CD4-positive, alpha-beta T cell (primary cell): ENCODE data around the gene DIMT1. TPM values are rescaled to one million over a fixed set of nuclear protein-coding genes. Genes with fewer than 3 reads are reported as not detected.

ENCODE experiments used
- ATAC-seq: fragments of 200-7000 bp; cut with Tn5 transposase; one replicate; pipeline ENCODE4 v1.10.0; 2022; ENCODE audit warnings: mild to moderate bottlenecking; ENCODE audit not compliant: poor library complexity
- CTCF ChIA-PET: fragments of 350-600 bp; sonication (Branson Sonifier 250); formaldehyde crosslinking; loops from one replicate; lab custom pipeline; 2021; ENCODE audit warnings: antibody characterized with exemption, inconsistent platforms; lab: Charles Lee
- POLR2A ChIA-PET: fragments of 350-600 bp; sonication (Branson Sonifier 250); formaldehyde crosslinking; loops from one replicate; lab custom pipeline; 2021; ENCODE audit warnings: antibody characterized with exemption, inconsistent platforms; lab: Charles Lee
- DNase-seq, 14 experiments: peaks; one replicate each; pipeline ENCODE4 v3.0.0-alpha.2; 2013 to 2020; ENCODE audit warnings: mixed read lengths in 2 of 14
- H3K27ac ChIP-seq, 2 donors: one replicate each; pipeline versions ENCODE4 v1.5.1 to v1.7.0; 2013; ENCODE audit warnings: low read length in 2 of 2, low read depth in 1 of 2, mild to moderate bottlenecking in 1 of 2
- H3K27me3 ChIP-seq, 2 experiments: 1 replicate in 1 of 2; 2 replicates in 1 of 2; pipeline versions ENCODE4 v1.6.1 to v1.7.0; 2013; ENCODE audit warnings: low read length in 2 of 2, control low read depth in 1 of 2, mild to moderate bottlenecking in 1 of 2, moderate library complexity in 1 of 2; ENCODE audit not compliant: insufficient read depth in 2 of 2, control insufficient read depth in 1 of 2
- H3K36me3 ChIP-seq: one replicate; pipeline ENCODE4 v1.6.1; 2013; ENCODE audit warnings: low read length, control low read depth; ENCODE audit not compliant: insufficient read depth
- H3K4me1 ChIP-seq: one replicate; pipeline ENCODE4 v1.6.1; 2013; ENCODE audit warnings: low read length, control low read depth; ENCODE audit not compliant: insufficient read depth
- H3K4me3 ChIP-seq: one replicate; pipeline ENCODE4 v1.5.1; 2013; ENCODE audit warnings: mild to moderate bottlenecking, low read length, moderate library complexity
- H3K9me3 ChIP-seq, 2 experiments: 1 replicate in 1 of 2; 2 replicates in 1 of 2; pipeline versions ENCODE4 v1.6.1 to v1.7.0; 2013; ENCODE audit warnings: low read length in 2 of 2, mild to moderate bottlenecking in 2 of 2, control low read depth in 1 of 2, moderate library complexity in 1 of 2; ENCODE audit not compliant: control insufficient read depth in 1 of 2, insufficient read depth in 1 of 2
- H3K27ac Mint-ChIP-seq: one replicate; pipeline ENCODE4 v1.8.0; 2020; ENCODE audit warnings: mixed read lengths
- H3K27me3 Mint-ChIP-seq: one replicate; pipeline ENCODE4 v1.8.0; 2021; ENCODE audit warnings: mixed read lengths
- H3K36me3 Mint-ChIP-seq: one replicate; pipeline ENCODE4 v1.8.0; 2021; ENCODE audit warnings: low read depth, mixed read lengths
- H3K4me1 Mint-ChIP-seq: one replicate; pipeline ENCODE4 v1.8.0; 2021; ENCODE audit warnings: low read depth, mixed read lengths
- H3K4me3 Mint-ChIP-seq: one replicate; pipeline ENCODE4 v1.8.0; 2020; ENCODE audit warnings: mild to moderate bottlenecking, mixed read lengths
- H3K9me3 Mint-ChIP-seq: one replicate; pipeline ENCODE4 v1.8.0; 2020; ENCODE audit warnings: mixed read lengths
- intact Hi-C, 2 experiments: fragments of 100-400 bp; cut with DNase I in 1 of 2; cut with micrococcal nuclease in 1 of 2; formaldehyde crosslinking; loops; one replicate each; pipeline versions ENCODE4 v1.15.1 to v1.9.0; 2023 to 2025; cut with DNase I, micrococcal nuclease
- total RNA-seq, 174 experiments: library from RNA in 2 of 174; stranded (reverse) in 2 of 174; gene quantifications; one replicate each; pipeline ENCODE4 v1.2.3 and lab custom pipeline; 2021 to 2026
- TF ChIP-seq, protein P1 (sequence below): fragments of 200-600 bp; IDR thresholded peaks from one replicate; pipeline ENCODE4 v1.8.0; 2022; ENCODE audit warnings: antibody characterized with exemption, mild to moderate bottlenecking

The DIMT1 gene
- total RNA-seq, 2 experiments from 2014 or later, result 19.9 to 20.5 TPM

DNA sequence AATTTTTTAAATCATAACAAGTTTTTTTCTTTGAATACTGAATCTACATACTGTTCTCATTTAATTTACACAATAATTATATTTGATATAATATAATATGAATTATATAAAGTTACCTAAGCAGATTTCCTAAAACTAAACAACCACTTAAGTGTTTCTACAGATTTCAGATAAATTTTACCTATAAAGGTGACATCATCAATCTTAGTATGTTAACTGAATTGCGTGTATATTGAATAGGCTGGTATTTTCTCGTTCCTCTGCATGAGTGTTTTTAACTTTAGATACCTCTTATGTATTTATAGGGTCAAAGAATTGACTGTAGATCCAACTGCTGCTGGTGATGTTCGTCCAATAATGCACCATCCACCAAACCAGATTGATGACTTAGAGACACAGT, 30.3 kb downstream of the DIMT1 start:
- Mint-ChIP-seq H3K27ac (peak overlapping the region; percentile 30), H3K36me3 (peaks cover 79% of the 10 kb centered on the region), H3K4me3 (no peak overlapping the region), H3K27me3 (no peaks in the 10 kb centered on the region), H3K9me3 (no peaks in the 10 kb centered on the region), H3K4me1 (no peaks in the 10 kb centered on the region)
- DNase-seq (no peak), ATAC-seq (no peak)
- H3K4me1 ChIP-seq, result no peaks in the 10 kb centered on the region
- ChIA-PET CTCF (no interaction called here), POLR2A (interaction anchor here (0.7 kb wide), 1 partner anchor 13 kb away, joined by 3 read pairs; no protein-coding TSS in a partner anchor)
- no peaks in the 10 kb centered on the region for H3K9me3 ChIP-seq
- no peak overlapping the region for H3K4me3 ChIP-seq
- peaks cover 78% of the 10 kb centered on the region for H3K36me3 ChIP-seq
- intact Hi-C loops, result no loop called here
- H3K27me3 ChIP-seq, result no peaks in the 10 kb centered on the region
- TF ChIP-seq, protein P1, sequence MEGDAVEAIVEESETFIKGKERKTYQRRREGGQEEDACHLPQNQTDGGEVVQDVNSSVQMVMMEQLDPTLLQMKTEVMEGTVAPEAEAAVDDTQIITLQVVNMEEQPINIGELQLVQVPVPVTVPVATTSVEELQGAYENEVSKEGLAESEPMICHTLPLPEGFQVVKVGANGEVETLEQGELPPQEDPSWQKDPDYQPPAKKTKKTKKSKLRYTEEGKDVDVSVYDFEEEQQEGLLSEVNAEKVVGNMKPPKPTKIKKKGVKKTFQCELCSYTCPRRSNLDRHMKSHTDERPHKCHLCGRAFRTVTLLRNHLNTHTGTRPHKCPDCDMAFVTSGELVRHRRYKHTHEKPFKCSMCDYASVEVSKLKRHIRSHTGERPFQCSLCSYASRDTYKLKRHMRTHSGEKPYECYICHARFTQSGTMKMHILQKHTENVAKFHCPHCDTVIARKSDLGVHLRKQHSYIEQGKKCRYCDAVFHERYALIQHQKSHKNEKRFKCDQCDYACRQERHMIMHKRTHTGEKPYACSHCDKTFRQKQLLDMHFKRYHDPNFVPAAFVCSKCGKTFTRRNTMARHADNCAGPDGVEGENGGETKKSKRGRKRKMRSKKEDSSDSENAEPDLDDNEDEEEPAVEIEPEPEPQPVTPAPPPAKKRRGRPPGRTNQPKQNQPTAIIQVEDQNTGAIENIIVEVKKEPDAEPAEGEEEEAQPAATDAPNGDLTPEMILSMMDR, result no peak
- no peak overlapping the region for H3K27ac ChIP-seq

DNA sequence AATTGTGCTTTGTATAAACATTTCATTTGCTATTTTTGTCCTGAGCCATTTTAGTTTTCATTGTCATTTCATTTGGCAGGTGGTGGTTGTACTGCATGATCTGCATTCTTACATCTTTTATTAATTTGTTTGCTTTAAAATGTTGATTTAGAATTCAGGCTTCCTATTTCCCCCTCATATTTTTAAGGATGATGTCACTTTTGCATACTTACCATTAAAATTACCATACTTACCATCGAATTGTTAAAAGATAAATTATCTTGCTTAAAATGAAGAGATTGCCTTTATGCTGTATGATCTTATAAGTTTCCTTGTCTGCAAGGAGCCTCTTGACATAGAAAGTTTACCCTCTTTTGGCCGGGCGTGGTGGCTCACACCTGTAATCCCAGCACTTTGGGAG, 31.1 kb downstream of the DIMT1 start:
- H3K27me3 ChIP-seq, result no peaks in the 10 kb centered on the region
- CTCF ChIA-PET, result no interaction called here
- H3K27ac ChIP-seq, result no peak overlapping the region
- H3K4me3 Mint-ChIP-seq, result no peak overlapping the region
- ATAC-seq, result no peak
- peak overlapping the region; percentile 63 for H3K27ac Mint-ChIP-seq
- H3K9me3 Mint-ChIP-seq, result no peaks in the 10 kb centered on the region
- H3K27me3 Mint-ChIP-seq, result no peaks in the 10 kb centered on the region
- peaks cover 71% of the 10 kb centered on the region for H3K36me3 Mint-ChIP-seq
- no peak for DNase-seq
- POLR2A ChIA-PET, result interaction anchor here (0.7 kb wide), 1 partner anchor 14 kb away, joined by 3 read pairs; no protein-coding TSS in a partner anchor
- intact Hi-C loops, result no loop called here
- no peaks in the 10 kb centered on the region for H3K4me1 ChIP-seq
- H3K9me3 ChIP-seq, result no peaks in the 10 kb centered on the region
- no peaks in the 10 kb centered on the region for H3K4me1 Mint-ChIP-seq
- TF ChIP-seq, protein P1, result no peak
- H3K4me3 ChIP-seq, result no peak overlapping the region
- H3K36me3 ChIP-seq, result peaks cover 76% of the 10 kb centered on the region

DNA sequence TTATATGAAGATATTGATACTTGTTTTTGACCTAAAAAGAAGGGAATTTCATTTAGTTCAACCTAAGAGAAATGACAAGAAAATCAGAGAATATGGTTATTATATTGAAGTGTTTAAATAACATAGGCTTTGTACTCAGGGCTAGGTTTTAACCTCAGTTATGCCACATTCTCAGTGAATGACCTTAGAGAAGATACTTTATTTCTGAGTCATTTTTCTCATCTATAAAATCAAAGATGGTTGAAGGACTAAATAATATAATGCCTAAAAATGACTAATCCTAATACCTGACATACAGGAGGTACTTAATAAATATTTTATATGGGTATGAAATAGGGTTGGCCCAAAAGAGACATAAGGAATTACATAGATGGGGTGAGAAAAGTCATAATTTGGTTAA, 32.3 kb downstream of the DIMT1 start:
- Histone ChIP-seq H3K9me3 (no peaks in the 10 kb centered on the region), H3K27ac (no peak overlapping the region), H3K4me3 (no peak overlapping the region), H3K4me1 (no peaks in the 10 kb centered on the region), H3K36me3 (peaks cover 70% of the 10 kb centered on the region), H3K27me3 (no peaks in the 10 kb centered on the region)
- Mint-ChIP-seq H3K4me1 (no peaks in the 10 kb centered on the region), H3K4me3 (no peak overlapping the region), H3K27me3 (no peaks in the 10 kb centered on the region), H3K36me3 (peaks cover 73% of the 10 kb centered on the region), H3K27ac (peak overlapping the region; percentile 63), H3K9me3 (no peaks in the 10 kb centered on the region)
- DNase-seq (no peak), ATAC-seq (no peak)
- intact Hi-C loops, result no loop called here
- ChIA-PET POLR2A (no interaction called here), CTCF (no interaction called here)
- TF ChIP-seq, protein P1, result no peak
